ENCODE results near the gene KRT7.
A peak's percentile ranks its signal among the peaks of the same experiment; 100 is the strongest.

KRT7 gene

GRCh38 chr12:52275686-52276085, 42.6 kb downstream of the KRT7 start:
- no peak overlapping the region for H3K9ac ChIP-seq (ENCODE audit: insufficient read length, low read depth)
- DNase-seq (ENCODE audit: low read depth, low spot score), result no peak
- TF ChIP-seq YY1 (IDR thresholded peaks at IDR 0.05; ENCODE audit: insufficient read depth, insufficient read length), result no peak
- no peak for TF ChIP-seq SUZ12 (IDR thresholded peaks at IDR 0.05; ENCODE audit: extremely low read depth, insufficient read depth, insufficient read length)
- TF ChIP-seq ZNF274 (IDR thresholded peaks at IDR 0.05; ENCODE audit: low read depth, low read length), result no peak
- H3K4me3 ChIP-seq (ENCODE audit: insufficient read length, low read depth), result no peak overlapping the region
- H3K4me1 ChIP-seq (ENCODE audit: insufficient read depth, insufficient read length), result peaks cover 3% of the 10 kb centered on the region
- H3K36me3 ChIP-seq (ENCODE audit: insufficient read depth, insufficient read length, low read length), result no peaks in the 10 kb centered on the region
- H3K27me3 ChIP-seq (ENCODE audit: insufficient read depth, insufficient read length), result peaks cover 16% of the 10 kb centered on the region
- H3K9me3 ChIP-seq (ENCODE audit: insufficient read depth, low read length), result no peaks in the 10 kb centered on the region

- no peak overlapping the region for H3K9ac ChIP-seq (ENCODE audit: insufficient read length, low read depth)
- no peaks in the 10 kb centered on the region for H3K36me3 ChIP-seq (ENCODE audit: insufficient read depth, insufficient read length, low read length)
- H3K4me3 ChIP-seq (ENCODE audit: insufficient read length, low read depth), result no peak overlapping the region
- TF ChIP-seq YY1 (IDR thresholded peaks at IDR 0.05; ENCODE audit: insufficient read depth, insufficient read length) (no peak), ZNF274 (IDR thresholded peaks at IDR 0.05; ENCODE audit: low read depth, low read length) (no peak), SUZ12 (IDR thresholded peaks at IDR 0.05; ENCODE audit: extremely low read depth, insufficient read depth, insufficient read length) (no peak)
- DNase-seq (ENCODE audit: low read depth, low spot score), result no peak
- H3K9me3 ChIP-seq (ENCODE audit: insufficient read depth, low read length), result no peaks in the 10 kb centered on the region
- H3K4me1 ChIP-seq (ENCODE audit: insufficient read depth, insufficient read length), result peaks cover 6% of the 10 kb centered on the region
- peaks cover 16% of the 10 kb centered on the region for H3K27me3 ChIP-seq (ENCODE audit: insufficient read depth, insufficient read length)
Measured at GRCh38 chr12:52277486-52278245, 44.6 kb downstream of the KRT7 start.

DNA sequence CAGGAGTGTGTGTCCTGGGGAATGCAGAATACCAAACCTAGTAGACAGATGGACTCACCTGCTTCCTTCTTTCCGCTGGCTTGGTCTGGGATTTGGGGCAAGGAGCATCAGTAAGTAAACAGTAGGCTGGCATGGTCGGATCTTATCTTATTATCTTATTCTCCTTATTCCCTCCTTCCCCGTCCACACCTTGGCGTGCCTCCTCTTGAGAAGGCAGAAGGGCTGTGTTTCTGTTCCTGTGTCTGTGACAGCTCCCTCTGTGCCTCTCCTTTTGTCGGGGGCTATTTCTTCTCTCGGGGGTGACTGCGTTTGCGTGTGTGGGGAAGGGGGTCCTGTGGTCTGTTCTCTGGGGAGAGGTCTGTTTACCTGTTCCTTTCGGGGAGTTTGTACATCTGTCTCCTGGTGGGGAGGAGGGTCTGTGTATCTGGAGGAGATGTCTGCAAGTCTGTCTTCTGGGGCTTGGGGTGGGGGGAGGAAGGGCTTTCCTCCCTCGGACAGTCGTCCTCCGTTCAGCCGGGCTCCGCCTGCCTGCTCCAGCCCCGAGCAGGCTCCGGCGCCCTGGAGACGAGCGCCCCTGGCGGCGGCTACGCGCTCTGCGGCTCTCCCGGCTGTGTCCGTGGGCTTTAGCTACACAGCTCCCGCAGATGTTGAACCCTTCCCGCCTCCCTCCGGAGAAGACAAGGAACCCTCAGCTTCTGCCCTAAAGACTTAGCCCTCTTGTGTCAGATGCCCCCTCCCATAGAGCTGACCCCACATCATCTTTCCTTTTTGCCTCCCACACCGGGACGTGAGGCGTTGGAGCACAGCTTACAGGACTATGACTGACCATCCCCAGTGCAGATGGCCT, 45.8 kb downstream of the KRT7 start:
- H3K9ac ChIP-seq (ENCODE audit: insufficient read length, low read depth), result peak overlapping the region; percentile 28
- H3K4me1 ChIP-seq (ENCODE audit: insufficient read depth, insufficient read length), result peaks cover 6% of the 10 kb centered on the region
- H3K27me3 ChIP-seq (ENCODE audit: insufficient read depth, insufficient read length), result peaks cover 16% of the 10 kb centered on the region
- peak; percentile 54 for DNase-seq (ENCODE audit: low read depth, low spot score)
- no peaks in the 10 kb centered on the region for H3K9me3 ChIP-seq (ENCODE audit: insufficient read depth, low read length)
- no peak for TF ChIP-seq YY1 (IDR thresholded peaks at IDR 0.05; ENCODE audit: insufficient read depth, insufficient read length)
- no peak for TF ChIP-seq ZNF274 (IDR thresholded peaks at IDR 0.05; ENCODE audit: low read depth, low read length)
- TF ChIP-seq SUZ12 (IDR thresholded peaks at IDR 0.05; ENCODE audit: extremely low read depth, insufficient read depth, insufficient read length), result no peak
- H3K4me3 ChIP-seq (ENCODE audit: insufficient read length, low read depth), result no peak overlapping the region
- H3K36me3 ChIP-seq (ENCODE audit: insufficient read depth, insufficient read length, low read length), result no peaks in the 10 kb centered on the region

GRCh38 chr12:52279422-52280318, 46.6 kb downstream of the KRT7 start:
- Histone ChIP-seq H3K9ac (ENCODE audit: insufficient read length, low read depth) (no peak overlapping the region), H3K9me3 (ENCODE audit: insufficient read depth, low read length) (no peaks in the 10 kb centered on the region), H3K4me3 (ENCODE audit: insufficient read length, low read depth) (no peak overlapping the region), H3K27me3 (ENCODE audit: insufficient read depth, insufficient read length) (peaks cover 16% of the 10 kb centered on the region), H3K36me3 (ENCODE audit: insufficient read depth, insufficient read length, low read length) (no peaks in the 10 kb centered on the region), H3K4me1 (ENCODE audit: insufficient read depth, insufficient read length) (peaks cover 6% of the 10 kb centered on the region)
- TF ChIP-seq YY1 (IDR thresholded peaks at IDR 0.05; ENCODE audit: insufficient read depth, insufficient read length) (no peak), ZNF274 (IDR thresholded peaks at IDR 0.05; ENCODE audit: low read depth, low read length) (no peak), SUZ12 (IDR thresholded peaks at IDR 0.05; ENCODE audit: extremely low read depth, insufficient read depth, insufficient read length) (no peak)
- DNase-seq (ENCODE audit: low read depth, low spot score), result no peak

- Histone ChIP-seq H3K4me1 (ENCODE audit: insufficient read depth, insufficient read length) (peaks cover 6% of the 10 kb centered on the region), H3K9me3 (ENCODE audit: insufficient read depth, low read length) (no peaks in the 10 kb centered on the region), H3K9ac (ENCODE audit: insufficient read length, low read depth) (no peak overlapping the region), H3K4me3 (ENCODE audit: insufficient read length, low read depth) (no peak overlapping the region), H3K27me3 (ENCODE audit: insufficient read depth, insufficient read length) (peaks cover 16% of the 10 kb centered on the region), H3K36me3 (ENCODE audit: insufficient read depth, insufficient read length, low read length) (no peaks in the 10 kb centered on the region)
- no peak for DNase-seq (ENCODE audit: low read depth, low spot score)
- TF ChIP-seq YY1 (IDR thresholded peaks at IDR 0.05; ENCODE audit: insufficient read depth, insufficient read length), result no peak
- TF ChIP-seq ZNF274 (IDR thresholded peaks at IDR 0.05; ENCODE audit: low read depth, low read length), result no peak
- no peak for TF ChIP-seq SUZ12 (IDR thresholded peaks at IDR 0.05; ENCODE audit: extremely low read depth, insufficient read depth, insufficient read length)
Measured at GRCh38 chr12:52280319-52280795, 47.3 kb downstream of the KRT7 start.

DNA sequence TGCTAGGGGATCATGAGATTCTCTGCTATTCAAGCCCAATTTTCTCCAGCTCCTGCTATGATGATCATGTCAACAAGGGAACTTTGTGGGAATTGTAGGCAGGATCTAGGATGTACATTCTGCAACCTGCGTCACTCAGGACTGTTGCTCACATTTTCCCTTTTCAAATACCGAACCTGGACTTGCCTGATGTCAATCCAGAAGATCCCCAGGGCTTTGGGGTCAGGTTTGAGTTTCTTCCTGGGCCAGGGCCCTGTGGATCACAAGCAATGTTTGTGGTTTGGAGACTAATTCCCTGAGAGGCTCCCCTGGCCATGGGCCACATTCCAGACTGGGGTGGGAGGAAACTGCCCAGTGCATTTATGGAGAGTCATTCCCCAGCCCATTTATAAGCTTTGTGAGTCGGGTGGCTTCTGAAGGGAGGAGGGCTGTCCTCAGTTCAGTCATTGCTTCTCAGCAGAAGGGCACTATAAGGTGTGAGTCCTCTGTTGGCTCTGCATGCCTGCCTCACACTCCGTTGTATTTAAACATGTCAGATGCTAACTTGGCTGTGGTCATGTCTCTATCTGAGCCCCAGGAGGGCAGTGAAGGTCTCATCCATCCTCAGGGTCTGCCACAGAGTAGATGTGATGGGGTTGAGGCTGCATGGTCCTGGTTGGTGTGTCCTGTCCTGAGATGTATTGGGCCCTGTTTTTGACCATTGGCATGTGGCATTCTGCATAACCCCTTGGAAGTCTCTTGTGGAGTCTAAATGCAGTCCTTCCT, 47.9 kb downstream of the KRT7 start:
- TF ChIP-seq SUZ12 (IDR thresholded peaks at IDR 0.05; ENCODE audit: extremely low read depth, insufficient read depth, insufficient read length) (no peak), ZNF274 (IDR thresholded peaks at IDR 0.05; ENCODE audit: low read depth, low read length) (no peak), YY1 (IDR thresholded peaks at IDR 0.05; ENCODE audit: insufficient read depth, insufficient read length) (no peak)
- DNase-seq (ENCODE audit: low read depth, low spot score), result no peak
- H3K4me1 ChIP-seq (ENCODE audit: insufficient read depth, insufficient read length), result peaks cover 6% of the 10 kb centered on the region

More for the DNA sequence above, 47.9 kb downstream of the KRT7 start:
- no peak overlapping the region for H3K4me3 ChIP-seq (ENCODE audit: insufficient read length, low read depth)
- no peaks in the 10 kb centered on the region for H3K36me3 ChIP-seq (ENCODE audit: insufficient read depth, insufficient read length, low read length)
- no peak overlapping the region for H3K9ac ChIP-seq (ENCODE audit: insufficient read length, low read depth)
- no peaks in the 10 kb centered on the region for H3K9me3 ChIP-seq (ENCODE audit: insufficient read depth, low read length)
- peaks cover 16% of the 10 kb centered on the region for H3K27me3 ChIP-seq (ENCODE audit: insufficient read depth, insufficient read length)
